Nephron (organoid): ENCODE results near the gene DPYD.

Experiments
- H3K27ac Mint-ChIP-seq, 3 experiments: 2 replicates each; pipeline ENCODE4 v1.8.0; 2020; ENCODE audit warnings: mixed read lengths in 3 of 3, mild to moderate bottlenecking in 2 of 3, moderate library complexity in 1 of 3
- H3K27me3 Mint-ChIP-seq: 2 replicates; pipeline ENCODE4 v1.8.0; 2021; ENCODE audit warnings: low read depth, mild to moderate bottlenecking, moderate library complexity, mixed read lengths
- H3K36me3 Mint-ChIP-seq: 2 replicates; pipeline ENCODE4 v1.8.0; 2020; ENCODE audit warnings: low read depth, mixed read lengths
- H3K4me1 Mint-ChIP-seq: 2 replicates; pipeline ENCODE4 v1.8.0; 2020; ENCODE audit warnings: mixed read lengths
- H3K4me3 Mint-ChIP-seq, 3 experiments: 2 replicates each; pipeline ENCODE4 v1.8.0; 2020; ENCODE audit warnings: mild to moderate bottlenecking in 3 of 3, mixed read lengths in 3 of 3, moderate library complexity in 2 of 3
- H3K9me3 Mint-ChIP-seq: 2 replicates; pipeline ENCODE4 v1.8.0; 2020; ENCODE audit warnings: mixed read lengths
- CTCF ChIP-seq, 3 experiments: fragments of 200-600 bp; sonication (generic); IDR thresholded peaks; one replicate each; pipeline ENCODE4 v1.5.0; 2021; ENCODE audit warnings: antibody characterized with exemption in 3 of 3; ENCODE audit not compliant: unreplicated experiment in 3 of 3

The DPYD gene

DNA sequence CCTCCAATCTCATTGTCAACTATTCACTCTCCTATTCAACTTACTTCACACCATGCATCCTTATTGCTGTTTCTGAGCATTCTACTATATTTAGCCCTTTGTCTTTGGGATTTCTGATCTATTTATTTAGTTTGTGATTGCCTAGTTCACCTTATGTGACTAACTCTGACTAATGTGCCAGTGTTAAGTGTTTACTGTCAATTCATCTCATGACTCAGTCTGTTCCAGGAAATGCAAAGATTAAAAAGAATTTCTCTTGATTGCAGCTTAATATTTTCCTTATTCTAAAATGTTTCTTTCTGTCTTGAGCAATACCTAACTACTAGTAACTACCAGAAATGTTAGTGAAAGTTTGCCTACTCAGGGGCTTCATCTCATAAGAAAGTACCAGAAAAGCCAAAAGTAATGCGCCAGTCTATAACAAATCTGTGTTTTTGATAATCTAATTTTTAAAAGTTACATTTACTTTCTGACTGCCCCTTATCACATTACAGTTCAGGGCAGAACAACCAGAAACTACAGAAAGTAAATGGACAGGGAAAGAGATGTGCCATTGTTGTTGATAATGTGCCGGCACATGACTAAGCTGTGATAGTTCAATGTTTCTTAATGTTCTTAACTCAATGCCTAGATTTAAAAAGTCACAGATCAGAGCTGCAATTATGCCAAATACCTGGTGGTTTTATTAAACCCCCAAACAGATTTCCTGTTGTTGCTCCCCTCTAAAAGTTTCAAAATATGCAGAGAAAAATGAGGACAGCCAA, 642.8 kb downstream of the DPYD start:
- TF ChIP-seq CTCF (IDR thresholded peaks at IDR 0.05; ENCODE audit: unreplicated experiment in 3 of 3): no peak
- H3K9me3 Mint-ChIP-seq: no peaks in the 10 kb centered on the region
- H3K4me1 Mint-ChIP-seq: no peaks in the 10 kb centered on the region
- H3K27me3 Mint-ChIP-seq: no peaks in the 10 kb centered on the region
- H3K4me3 Mint-ChIP-seq: no peak overlapping the region
- no peak overlapping the region for H3K27ac Mint-ChIP-seq
- no peaks in the 10 kb centered on the region for H3K36me3 Mint-ChIP-seq

DNA sequence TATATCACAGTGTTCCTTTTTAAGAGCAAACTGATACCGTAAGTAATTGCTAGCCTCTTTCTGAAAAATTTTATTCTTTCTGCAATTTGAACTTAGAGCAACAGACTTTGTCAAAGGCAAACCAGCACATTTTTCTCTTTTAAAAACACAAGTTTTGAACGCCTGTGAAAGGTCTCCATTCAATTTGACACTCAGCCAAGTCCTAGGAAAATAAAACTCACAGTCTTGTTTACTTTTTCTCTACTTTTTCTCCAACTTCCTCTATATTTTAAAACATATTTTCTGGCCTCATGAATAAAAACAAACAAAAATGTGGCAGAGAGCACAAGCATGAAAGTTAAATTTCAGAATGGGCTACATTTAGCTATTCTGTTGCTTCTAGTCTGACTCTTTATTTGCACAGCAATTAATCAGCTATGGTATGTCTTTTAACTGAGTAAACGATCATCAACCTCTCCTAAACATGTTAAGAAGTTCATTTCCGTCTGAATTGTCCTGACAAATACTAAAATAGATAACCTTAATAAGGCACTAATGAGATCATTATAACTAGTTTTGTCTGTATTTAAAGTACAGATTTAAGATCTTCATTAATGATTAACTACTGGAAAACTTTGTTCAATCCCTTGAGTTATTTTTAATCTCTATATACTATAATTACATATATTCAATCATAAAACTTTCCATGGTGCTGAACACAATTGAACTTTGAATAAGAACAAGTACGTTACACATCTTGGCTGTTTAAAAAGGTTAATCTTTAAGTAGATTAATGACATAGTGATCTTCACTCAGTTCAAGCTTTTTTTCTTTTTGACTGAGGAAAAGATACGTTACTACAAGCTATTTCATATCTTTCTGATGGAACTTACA, 648.7 kb downstream of the DPYD start:
- H3K9me3 Mint-ChIP-seq: no peaks in the 10 kb centered on the region
- no peaks in the 10 kb centered on the region for H3K27me3 Mint-ChIP-seq
- H3K36me3 Mint-ChIP-seq: no peaks in the 10 kb centered on the region
- no peak overlapping the region for H3K27ac Mint-ChIP-seq
- no peak overlapping the region for H3K4me3 Mint-ChIP-seq
- peaks cover 12% of the 10 kb centered on the region for H3K4me1 Mint-ChIP-seq
- TF ChIP-seq CTCF (IDR thresholded peaks at IDR 0.05; ENCODE audit: unreplicated experiment in 3 of 3): no peak

DNA sequence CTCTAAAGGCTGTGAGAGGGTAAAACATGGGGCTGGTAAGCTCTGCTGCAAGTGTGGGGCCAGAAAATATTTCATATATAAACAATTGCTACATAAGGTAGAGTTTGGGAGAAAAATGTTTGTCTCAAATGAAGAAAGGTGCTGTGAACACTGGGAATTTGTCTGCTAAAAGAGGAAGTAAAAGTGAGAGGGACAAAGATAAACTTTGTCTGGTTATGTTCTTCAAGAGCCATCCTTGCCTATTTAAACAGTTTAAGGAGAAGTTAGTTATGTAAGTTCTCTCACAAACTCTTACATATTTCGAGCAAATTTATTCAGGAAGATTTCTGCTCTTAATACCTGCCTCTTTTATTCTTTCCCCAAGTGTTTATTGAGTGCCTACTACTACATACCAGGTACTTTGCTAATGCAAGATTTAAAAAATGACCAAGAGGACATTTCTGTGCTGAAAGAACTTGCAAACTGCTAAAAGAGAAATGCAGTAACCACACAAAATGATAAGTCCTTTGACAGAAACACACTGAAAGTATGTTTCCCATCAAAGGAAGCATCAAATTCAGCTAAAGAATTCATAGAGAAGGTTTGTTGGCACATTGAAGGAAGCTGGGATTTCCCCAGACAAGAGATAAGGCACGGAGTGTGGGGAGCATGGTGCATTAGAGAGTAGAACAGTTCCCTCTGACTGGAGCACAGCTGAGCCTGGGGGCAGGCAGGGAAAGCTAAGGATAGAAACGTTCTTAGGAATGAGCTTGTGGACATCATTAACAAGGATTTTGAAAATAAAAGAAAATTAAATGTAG, 650.1 kb downstream of the DPYD start:
- Mint-ChIP-seq H3K36me3 (no peaks in the 10 kb centered on the region), H3K4me1 (peaks cover 12% of the 10 kb centered on the region), H3K27ac (no peak overlapping the region), H3K27me3 (no peaks in the 10 kb centered on the region), H3K9me3 (no peaks in the 10 kb centered on the region), H3K4me3 (no peak overlapping the region)
- TF ChIP-seq CTCF (IDR thresholded peaks at IDR 0.05; ENCODE audit: unreplicated experiment in 3 of 3): no peak

DNA sequence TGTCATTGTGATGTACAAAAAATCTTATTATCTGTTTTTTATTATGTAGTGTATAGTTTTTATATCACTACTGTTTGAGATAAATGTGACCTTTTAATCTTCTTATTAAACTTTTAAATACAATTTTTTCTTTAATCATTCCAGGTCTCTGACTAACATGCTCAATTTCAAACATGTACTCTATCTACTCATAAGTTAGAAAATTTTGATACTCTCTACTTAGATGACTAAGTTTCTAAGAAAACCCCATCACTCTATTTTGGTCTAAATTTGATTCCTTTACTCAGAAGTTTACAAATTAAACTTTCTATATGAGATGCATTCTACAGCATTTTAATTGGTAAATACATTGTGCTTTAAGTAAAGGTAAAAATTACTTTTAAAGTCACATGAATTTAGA, 655.2 kb downstream of the DPYD start:
- Mint-ChIP-seq H3K4me1 (no peaks in the 10 kb centered on the region), H3K9me3 (no peaks in the 10 kb centered on the region), H3K27me3 (no peaks in the 10 kb centered on the region), H3K27ac (no peak overlapping the region), H3K4me3 (no peak overlapping the region), H3K36me3 (no peaks in the 10 kb centered on the region)
- no peak for TF ChIP-seq CTCF (IDR thresholded peaks at IDR 0.05; ENCODE audit: unreplicated experiment in 3 of 3)

- TF ChIP-seq CTCF (IDR thresholded peaks at IDR 0.05; ENCODE audit: unreplicated experiment in 3 of 3): no peak
- Mint-ChIP-seq H3K36me3 (no peaks in the 10 kb centered on the region), H3K4me3 (no peak overlapping the region), H3K9me3 (no peaks in the 10 kb centered on the region), H3K27me3 (no peaks in the 10 kb centered on the region), H3K27ac (no peak overlapping the region), H3K4me1 (no peaks in the 10 kb centered on the region)
Observed at GRCh38 chr1:97262842-97263241, 658.0 kb downstream of the DPYD start.
